Stimulated activated CD8-positive, alpha-beta memory T cell treated with anti-CD3 and anti-CD28 coated beads, Interleukin-4, amount 100 ng/mL, for 1 hour (primary cell): ENCODE data around the gene COQ8A.
"Not testable (repeated sequence)": the region's sequence is repeated elsewhere in the genome, so short reads cannot be mapped to it uniquely, and the experiment has no call there.

Experiments
- DNase-seq, 2 donors: peaks; one replicate each; pipeline ENCODE4 v3.0.0-alpha.2; 2020; ENCODE audit warnings: low read depth in 2 of 2, low spot score in 1 of 2

Gene COQ8A

DNA sequence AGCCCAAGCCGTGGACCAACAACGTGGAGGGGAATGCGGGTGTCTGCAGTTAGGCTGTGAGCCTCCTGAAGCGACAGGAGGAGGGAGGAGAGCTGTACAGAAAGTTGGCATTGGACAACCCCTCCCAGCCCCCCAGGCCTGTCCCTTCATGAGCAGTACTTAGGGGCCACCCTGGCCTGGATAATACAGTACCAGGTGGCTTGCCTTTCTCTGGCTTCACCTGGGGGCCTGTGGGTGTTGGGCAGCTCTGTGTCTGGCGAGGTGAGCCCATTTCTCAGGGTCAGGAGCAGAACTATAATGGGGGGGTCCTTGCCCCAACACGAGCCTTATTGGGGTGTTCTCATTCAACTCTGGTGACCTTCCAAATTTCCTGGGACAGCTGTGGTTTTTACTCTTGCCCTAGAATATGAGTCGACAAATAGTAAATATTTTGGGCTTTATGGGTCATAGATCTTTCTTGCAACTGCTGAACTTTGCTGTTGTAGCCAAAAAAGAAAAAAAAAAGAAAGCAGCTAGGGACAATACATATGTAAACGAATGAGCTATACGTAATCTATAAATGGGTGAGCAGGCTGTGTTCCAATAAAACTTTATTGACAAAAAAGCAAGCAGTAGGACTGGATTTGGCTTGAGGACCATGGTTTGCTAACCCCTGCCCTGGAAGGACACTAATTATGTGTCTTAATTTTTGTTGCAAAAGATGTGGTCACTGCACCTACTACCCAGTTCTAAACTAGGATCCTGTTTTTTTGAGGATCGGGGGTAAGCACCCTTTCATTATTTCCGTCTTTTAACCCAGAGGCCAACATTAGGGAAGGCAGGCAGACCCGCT is 11.4 kb downstream of the COQ8A start:
- DNase-seq: no peak

GRCh38 chr1:226952118-226952441 is 12.0 kb downstream of the COQ8A start:
- DNase-seq: no peak

GRCh38 chr1:226953175-226953800 is 13.2 kb downstream of the COQ8A start:
- no peak for DNase-seq

- no peak for DNase-seq
Observed at GRCh38 chr1:226954337-226954736, 14.2 kb downstream of the COQ8A start.

- no peak for DNase-seq
Observed at GRCh38 chr1:226954777-226955176, 14.7 kb downstream of the COQ8A start.

DNA sequence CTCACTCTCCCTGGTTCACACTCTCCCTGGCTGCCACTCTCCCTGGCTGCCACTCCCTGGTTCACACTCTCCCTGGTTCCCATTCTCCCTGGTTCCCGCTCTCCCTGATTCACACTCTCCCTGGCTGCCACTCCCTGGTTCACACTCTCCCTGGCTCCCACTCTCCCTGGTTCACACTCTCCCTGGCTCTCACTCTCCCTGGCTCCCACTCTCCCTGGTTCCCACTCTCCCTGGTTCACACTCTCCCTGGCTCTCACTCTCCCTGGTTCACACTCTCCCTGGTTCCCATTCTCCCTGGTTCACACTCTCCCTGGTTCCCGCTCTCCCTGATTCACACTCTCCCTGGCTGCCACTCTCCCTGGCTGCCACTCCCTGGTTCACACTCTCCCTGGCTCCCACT is 15.8 kb downstream of the COQ8A start:
- not testable (repeated sequence) for DNase-seq

- DNase-seq: no peak
Observed at GRCh38 chr1:226956942-226957713, 17.0 kb downstream of the COQ8A start.

DNA sequence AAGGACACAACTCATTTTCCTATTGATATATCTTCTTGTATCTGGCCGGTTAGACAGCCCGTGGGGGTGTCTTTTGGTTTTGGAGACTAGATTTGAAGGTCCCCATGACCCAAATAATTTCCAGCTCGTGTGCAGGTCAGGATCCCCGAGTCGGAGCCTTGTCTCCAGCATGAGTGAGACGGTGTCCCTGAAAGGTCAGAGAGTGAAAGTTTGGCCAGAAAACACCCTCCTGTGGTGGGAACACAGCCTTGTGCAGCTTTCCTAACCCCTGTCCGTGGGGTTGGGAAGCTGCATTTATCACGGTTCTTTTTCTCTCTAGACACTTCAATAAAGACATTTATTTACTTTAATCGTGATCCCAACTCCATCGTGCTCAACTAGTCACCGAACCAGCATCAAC is 17.6 kb downstream of the COQ8A start:
- DNase-seq: no peak

GRCh38 chr1:226958300-226958699 is 18.2 kb downstream of the COQ8A start:
- no peak for DNase-seq

GRCh38 chr1:226960256-226960655 is 20.2 kb downstream of the COQ8A start:
- DNase-seq: no peak

DNA sequence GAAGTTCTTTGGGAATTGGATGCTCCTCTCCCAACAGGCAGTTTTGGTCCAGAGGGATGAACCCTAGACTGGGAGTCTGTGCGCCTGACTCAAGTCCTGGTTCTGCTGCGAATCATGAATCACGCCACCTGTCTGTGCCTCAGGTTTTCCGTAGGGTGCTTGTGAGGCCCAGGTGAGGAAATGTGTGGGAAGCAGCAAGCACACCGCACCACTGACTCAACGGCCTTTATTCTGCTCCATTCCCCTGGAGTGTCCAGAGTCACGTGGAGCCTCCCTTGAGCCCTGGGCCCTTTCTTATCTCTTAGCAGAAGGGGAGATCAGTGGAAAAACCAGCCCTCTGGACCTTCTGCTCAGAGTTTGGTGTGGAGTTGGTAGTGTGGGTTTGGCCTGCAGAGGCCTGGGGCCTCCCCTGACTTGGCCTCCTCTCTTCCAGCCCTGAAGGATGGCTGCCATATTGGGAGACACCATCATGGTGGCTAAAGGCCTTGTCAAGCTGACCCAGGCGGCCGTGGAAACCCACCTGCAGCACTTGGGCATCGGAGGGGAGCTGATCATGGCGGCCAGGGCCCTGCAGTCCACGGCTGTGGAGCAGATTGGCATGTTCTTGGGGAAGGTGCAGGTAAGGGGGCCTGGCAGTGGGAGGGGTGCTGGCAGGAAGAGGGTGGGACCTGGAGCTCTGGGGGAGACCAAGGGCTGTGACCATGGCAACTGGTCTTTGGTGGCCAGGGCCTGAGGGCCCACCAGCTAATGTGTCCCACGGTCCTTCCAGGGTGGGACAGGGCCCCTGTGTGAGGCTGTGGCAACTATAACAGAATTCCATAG is 21.1 kb downstream of the COQ8A start:
- no peak for DNase-seq

- DNase-seq: no peak
Observed at GRCh38 chr1:226962421-226963391, 22.6 kb downstream of the COQ8A start.

- DNase-seq: no peak
Observed at GRCh38 chr1:226964068-226964425, 24.0 kb downstream of the COQ8A start.

DNA sequence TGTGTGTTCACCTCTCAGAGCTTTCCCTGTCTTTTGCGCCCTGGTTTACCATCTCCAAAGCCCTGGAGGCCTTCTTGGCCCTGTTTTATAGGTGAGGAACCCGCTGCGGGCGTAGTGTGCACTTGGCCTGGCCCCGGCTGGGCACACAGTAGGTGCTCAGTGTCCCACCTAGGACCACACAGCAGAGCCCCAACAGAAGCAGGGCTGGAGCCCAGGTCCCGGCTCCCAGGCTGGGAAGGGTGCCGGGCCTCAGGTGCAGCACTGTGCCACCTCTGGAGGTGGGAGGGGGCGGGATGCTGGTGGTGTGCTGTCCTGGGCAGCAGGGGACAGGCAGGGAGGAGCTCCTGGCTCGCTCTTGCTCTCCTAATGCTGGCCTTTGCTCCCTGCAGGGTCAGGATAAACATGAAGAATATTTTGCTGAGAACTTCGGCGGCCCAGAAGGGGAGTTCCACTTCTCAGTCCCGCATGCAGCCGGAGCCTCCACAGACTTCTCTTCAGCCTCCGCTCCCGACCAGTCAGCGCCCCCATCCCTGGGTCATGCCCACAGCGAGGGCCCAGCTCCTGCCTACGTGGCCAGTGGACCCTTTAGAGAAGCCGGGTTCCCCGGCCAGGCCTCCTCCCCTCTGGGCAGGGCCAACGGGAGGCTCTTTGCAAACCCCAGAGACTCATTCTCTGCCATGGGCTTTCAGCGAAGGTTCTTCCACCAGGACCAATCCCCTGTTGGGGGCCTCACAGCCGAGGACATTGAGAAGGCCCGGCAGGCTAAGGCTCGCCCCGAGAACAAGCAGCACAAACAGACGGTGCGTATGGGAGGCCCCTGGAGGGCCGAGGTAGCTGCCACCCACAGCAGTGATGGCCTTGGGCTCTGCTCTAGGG is 24.8 kb downstream of the COQ8A start:
- no peak for DNase-seq

GRCh38 chr1:226965581-226966440 is 25.7 kb downstream of the COQ8A start:
- DNase-seq: no peak

- DNase-seq: no peak
Observed at GRCh38 chr1:226966683-226967082, 26.6 kb downstream of the COQ8A start.

GRCh38 chr1:226967665-226968064 is 27.6 kb downstream of the COQ8A start:
- DNase-seq: no peak

GRCh38 chr1:226971765-226972164 is 31.7 kb downstream of the COQ8A start:
- DNase-seq: no peak
